Endometrial microvascular endothelial cells (primary cell): ENCODE results near the gene BCAR3. TPM values are rescaled to one million over a fixed set of nuclear protein-coding genes. Genes with fewer than 3 reads are reported as not detected.
"Not testable (repeated sequence)": the region's sequence is repeated elsewhere in the genome, so short reads cannot be mapped to it uniquely, and the experiment has no call there.

Experiments
- in situ Hi-C: cut with HindIII; loops from 2 replicates; pipeline ENCODE4 v1.10.0; 2017; ENCODE audit warnings: low sequenced_read_pairs, low pct_unique_long_range_greater_than_20kb; ENCODE audit errors: inconsistent ontology term
- total RNA-seq: library from RNA; depleted of rRNA; stranded (reverse); fragments of >200 nt; gene quantifications from one replicate; pipeline ENCODE4 v1.2.3, GENCODE V29; 2015; ENCODE audit errors: inconsistent ontology term

The BCAR3 gene
- total RNA-seq, 1 donor from 2014 or later = 91.8 TPM

DNA sequence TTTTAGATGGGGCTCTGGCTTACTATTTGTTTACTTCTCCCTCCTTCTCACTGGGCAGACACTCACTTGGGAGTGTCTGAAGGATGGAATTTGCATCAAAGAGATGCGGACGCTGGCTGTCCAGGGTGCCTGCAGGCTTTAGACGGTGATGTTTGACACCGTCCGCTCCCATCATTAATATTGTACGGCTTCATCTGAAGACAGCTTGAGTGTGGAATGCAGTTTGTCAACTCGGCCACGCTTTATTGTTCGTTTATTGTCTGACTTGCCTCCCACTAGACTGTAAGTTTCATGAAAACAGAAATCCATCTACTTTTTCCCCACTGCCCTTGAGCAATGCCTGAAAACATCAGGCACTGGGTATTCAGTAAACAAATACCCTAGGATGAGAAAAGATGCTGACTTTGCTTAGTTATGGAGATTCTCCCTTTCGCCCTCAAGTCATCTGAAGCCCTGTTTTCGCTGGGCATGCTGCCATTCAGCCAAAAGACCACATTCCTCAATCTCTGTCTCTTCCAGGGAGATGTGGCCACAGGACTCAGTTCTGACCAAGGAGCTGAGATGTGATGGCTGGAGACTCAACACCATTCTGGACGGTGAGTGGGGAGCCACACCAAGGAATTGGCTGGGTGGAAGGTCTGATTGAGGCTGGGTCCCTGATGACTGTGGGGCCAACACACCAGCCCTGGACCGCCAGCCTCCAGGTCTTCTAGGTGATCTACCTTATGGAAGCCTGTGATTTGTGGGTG, 87.6 kb downstream of the BCAR3 start:
- in situ Hi-C loops = no loop called here

DNA sequence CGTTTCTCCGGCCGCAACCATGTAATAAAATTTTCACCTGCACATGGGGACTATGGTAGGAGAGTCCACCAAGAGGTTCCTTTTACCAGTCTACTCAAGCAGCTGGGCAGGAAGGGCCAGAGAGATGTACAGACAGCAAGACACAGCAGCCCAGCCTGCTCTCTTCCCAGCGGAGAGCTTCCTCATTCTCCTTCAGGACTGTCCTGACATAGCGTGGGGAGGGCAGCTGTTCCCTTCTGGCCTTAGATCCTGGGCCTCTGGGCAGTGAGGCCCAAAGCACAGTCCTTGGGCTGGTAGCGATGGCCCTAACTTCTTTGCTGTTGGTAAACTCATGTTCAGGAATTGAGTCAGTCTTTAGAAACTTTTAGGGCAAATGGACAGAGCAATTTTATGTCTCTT, 89.1 kb downstream of the BCAR3 start:
- in situ Hi-C loops = no loop called here

DNA sequence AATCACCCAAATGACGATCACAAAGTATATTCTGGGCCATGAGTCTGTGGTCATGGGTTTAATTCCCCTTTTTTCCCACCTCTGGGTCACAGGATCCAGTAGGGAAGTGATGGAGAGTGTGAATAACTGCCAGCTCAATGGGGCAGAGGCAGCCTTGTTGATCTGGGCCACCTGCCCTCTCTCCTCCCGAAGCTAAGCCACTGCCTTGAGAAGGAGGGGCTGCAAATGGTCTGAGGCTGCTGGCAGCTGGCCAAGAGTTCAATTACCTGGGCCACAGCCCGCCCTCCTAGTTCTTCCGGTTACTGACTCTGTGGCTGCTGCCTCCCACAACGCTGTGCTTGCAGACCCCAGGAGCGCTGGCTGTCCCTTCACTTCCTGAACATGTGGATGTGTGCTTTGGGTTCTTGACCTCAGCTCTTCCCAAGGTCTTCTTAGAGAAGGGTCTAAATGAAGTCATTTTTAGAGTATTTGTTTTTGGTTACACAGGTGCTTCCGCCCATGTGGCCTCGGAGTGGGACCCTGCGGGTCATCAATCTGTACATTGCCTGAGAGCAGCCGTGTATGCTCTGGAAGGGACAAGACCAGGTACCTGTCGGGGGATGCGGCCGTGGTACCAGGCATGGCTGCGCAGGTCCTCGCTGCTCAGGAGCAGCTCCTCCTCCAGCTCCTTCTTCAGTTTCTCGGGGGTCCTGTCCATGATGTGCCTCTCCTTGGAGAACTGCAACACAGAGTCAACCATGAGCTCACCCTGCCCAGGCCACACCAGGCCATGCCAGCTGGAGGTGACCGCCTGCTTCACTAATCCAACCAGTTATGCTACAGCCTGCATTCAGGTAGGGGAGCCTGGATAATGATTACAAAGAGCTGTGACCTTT, 89.7 kb downstream of the BCAR3 start:
- in situ Hi-C loops = no loop called here

DNA sequence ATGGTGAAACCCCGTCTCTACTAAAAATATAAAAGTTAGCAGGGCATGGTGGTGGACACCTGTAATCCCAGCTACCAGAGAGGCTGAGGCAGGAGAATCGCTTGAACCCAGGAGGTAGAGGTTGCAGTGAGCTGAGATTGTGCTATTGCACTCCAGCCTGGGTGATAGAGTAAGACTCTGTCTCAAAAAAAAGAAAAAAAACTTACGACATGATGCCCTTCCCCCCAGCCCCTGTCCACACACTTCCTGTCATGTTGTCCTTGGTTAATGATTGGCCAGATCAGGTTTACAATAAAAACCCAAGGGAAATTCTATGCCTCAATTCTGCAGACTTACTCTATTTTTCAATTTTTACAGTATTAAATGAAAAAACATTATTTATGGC, 90.4 kb downstream of the BCAR3 start:
- in situ Hi-C loops = not testable (repeated sequence)

DNA sequence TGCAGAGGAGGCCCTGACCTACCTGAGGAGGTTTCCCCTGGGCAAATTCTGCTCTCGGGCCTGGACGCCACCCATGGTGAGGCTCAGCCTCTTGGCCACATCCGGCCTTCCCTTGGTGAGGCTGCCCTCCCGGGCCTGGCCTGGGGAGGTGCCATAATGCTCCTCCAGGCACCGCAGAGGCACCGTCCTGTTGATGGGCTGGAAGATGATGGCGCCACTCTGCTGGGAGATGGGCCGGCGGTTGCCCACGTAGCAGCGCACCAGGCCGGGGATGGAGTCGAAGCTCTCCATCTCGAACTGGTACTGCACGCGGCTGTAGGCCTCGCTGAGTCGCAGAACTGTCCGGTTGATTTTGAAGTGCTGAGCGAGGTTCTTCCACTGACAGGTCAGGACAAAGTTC, 92.7 kb downstream of the BCAR3 start:
- in situ Hi-C loops = no loop called here

DNA sequence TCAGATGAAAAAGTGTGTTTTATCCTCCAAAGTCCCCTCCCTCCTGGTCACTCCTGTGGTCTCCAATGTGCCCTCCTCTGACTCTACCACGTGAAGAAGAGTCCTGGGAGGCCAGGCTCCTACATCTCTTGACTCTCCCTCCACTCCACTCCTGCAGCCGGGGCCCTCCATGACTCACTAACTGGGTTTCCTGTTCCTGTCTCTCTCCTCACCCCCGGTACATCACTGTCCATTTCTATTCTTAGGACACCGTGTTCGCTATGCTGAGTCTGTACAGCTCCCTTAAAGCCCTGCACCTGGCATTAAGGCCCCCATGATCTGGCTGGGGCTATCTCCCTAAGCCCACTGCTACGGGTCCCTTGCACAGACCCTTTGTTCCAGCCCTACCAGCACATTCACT, 93.4 kb downstream of the BCAR3 start:
- in situ Hi-C loops = no loop called here

DNA sequence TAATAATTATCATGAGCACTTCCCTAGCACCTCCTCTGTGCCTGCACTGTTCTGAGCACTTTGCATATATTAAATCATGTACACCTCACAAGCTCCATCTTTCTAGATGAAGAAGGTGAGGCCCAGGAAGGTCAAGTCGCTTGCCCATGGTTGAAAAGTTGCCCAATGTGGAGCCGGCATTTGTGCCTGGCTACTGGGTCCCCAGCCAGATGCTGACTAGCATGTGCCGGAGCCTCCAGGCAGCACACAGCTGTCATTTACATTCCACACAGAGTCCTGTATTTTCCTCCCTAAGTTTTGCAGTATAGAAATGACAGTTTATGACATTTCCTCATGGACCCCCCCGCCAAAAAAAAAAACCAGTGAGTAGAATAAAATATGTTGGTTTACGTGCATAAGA, 94.3 kb downstream of the BCAR3 start:
- in situ Hi-C loops = no loop called here

DNA sequence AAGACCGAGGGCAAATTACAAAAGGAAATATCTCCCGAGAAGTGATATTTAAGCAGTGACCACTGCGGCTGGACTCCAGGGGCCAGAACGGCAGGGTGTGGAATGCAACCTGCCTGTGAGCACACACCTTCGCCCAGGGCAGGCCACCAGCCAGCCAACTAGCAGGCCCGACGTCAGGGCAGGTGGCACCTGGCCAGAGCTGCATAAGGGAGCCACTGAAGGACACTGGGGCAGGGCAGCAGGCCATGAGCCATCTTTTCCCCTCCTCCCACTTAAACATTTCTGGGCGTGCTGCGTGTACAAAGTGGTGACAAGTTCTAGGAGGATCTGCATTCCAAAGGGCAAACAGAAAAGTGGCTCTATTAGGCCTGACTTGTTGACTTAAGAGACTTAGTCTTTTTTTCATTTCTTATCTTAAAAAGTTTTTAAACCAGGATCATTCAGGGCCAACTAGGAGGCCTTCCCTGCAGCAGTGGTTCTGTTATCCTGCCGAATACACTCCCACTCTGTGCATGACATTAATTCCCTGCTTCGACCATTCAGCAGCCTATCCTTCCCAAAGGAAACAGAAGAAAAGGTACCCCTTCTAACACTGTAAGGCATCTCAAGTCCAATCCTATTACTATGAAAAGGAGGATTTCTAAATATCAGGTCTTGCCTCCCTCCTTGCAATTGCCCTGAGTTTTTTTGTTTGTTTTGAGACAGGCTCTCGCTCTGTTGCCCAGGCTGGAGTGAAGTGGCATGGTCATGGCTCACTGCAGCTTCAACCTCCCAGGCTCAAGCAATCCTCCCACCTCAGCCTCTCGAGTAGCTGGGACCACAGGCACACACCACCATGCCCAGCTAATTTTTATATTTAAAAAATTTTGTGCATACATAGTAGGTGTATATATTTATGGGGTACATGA, 96.3 kb downstream of the BCAR3 start:
- in situ Hi-C loops = no loop called here

DNA sequence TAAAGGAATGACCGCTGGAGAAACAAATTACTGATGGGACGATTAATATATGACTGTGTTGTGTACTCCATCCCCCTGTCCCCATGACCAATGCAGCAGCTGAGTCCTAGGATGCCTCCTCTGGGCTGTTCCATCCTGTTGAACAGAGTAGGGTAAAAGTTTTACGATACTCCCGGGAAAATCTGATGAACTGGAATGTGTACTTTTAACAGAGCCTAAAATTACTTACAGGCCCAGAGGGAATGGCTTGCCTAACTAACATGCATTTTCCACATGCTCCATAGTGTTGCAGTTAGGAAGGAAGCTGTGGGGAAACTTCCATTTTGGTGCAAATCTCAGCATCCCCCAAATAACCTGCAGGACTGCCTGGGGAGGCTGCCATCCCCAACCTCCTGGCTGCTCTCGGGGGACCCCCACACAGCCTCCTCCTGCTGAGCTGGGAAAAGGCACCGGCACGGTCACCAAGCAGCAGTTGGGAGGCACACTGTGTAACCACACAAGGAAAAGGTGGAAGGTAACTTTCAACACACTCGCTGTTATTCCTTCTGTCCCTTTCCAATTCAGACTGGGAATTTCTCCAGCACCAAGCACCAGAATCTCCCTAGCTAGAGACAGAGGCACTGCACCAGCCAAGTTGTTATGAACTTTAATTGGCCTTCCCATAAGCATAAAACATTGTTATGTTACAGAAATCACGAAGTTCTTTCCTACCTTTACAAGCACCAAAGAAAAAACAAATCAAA, 97.2 kb downstream of the BCAR3 start:
- in situ Hi-C loops = no loop called here

DNA sequence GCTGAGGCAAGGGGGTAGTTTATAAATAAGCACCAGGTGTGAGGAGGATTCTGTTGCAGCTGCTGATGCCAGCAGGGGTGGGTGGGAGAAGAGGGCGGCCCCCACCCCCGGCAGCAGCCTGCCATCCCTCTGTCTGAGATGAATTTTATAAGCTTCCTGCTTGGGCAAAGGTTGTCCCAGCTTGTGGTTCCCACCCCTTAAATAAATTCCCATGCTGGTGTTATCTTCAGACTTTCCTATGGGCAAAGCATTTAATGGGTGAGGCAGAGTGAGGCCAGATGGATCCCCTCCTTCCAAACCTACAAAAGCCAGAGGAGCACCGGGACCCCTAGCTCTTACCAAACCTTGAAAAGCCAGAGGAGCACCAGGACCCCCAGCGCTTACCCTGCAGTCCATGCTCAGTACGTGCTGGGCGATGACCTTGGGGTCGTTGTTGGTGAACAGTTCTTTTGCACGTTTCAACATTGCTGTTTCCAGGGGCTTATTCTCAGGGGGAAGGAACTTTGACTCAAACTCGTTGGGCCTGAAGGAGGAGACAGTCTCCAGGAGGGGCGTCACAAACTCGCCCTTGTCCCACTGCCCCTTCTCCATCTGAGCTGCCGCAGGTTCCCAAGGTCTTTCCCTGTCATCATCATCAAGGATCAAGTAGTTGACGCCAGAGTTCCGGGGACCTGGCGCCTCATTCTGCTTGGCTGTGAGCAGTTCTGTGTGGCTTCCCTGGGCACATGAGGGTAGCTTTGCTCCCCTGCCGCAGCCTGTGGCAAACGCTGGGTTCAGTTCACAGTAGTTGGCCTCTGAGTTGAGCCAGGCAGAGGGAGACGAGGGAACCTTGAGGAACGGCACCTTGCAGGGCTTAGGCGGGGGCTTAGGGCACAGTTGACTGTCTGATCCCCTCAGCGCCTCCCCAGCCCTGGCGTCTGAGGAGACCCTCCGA, 99.5 kb downstream of the BCAR3 start:
- in situ Hi-C loops = no loop called here

DNA sequence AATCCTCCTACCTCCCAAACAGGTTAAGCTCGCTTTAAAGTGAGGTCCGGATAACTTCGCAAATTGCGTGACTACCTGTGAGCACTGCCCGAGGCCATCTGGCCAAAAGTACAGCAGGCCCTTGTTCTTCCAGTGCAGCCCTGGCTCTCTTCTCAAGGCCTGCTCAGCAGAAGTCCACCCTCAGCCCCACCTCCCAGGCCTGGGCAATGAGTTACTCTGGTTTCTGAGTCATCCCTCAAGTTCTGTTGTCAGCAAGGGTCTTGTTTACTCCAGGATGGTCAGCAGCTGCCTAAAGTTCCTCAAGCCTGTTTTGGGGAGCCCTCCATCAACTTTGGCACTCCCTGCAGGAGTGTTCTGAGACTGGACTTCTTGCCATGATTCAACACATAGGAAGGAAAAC, 101.7 kb downstream of the BCAR3 start:
- in situ Hi-C loops = no loop called here

DNA sequence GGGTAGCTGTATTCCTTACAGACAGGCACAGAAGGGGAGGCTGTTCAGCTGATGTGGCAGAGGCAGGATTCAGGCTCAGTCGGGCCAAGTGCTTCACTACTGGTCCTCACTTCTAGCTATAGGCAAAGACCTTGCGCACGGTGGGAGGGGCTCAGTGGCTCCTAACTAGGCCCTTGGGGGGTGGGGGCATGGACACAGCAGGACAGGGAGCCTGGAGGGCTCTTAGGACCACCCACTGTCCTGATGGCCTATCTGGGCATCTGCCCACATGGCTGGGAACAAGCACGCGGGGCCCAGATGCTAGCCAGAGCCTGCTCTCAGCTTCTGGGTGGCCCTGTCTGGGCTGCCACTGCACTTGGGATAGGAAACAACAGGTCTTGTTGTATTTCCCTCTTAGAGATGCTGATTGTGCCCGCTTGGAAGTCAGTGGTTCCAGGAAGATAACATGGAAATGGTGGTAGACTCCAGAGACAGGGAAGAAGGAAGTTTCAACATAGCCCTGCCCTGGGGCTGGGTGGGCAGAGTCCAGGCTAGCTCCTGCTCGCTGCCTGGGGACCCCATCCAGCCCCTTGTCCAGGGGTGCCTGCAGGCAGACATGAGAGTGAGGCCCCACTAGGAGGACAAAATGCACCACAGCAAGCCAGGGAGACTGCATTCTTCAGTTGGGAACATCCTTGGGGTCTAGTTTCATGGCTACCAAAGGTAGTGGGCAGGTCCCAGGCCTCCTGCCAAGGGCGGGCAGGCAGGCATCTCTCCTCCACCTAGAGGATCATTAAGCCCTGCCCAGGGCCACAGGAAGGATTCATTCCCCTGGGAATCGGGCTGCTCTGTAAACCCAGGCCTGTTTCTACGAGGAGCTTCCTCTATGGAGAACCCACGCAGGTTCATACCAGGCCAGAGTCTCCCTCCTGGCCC, 102.5 kb downstream of the BCAR3 start:
- in situ Hi-C loops = no loop called here

DNA sequence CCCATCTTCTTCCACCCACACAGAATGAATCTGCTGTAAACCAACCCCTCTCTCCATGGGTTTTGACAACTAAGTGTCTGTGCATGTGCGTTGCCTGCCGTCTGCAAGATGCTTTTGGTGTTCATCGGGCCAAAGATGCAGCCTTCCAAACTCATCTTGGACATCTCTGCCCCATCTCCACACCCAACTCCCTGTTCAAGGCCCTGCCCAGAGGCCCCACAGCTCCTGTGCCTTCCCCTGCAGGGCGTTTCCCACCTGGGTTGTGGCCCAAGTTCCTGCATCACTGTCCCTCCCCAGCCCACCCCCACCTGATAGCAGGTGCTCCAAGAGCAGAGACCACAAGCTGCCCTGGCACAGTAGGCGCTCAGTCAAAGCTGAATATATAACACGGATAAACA, 103.2 kb downstream of the BCAR3 start:
- in situ Hi-C loops = no loop called here

DNA sequence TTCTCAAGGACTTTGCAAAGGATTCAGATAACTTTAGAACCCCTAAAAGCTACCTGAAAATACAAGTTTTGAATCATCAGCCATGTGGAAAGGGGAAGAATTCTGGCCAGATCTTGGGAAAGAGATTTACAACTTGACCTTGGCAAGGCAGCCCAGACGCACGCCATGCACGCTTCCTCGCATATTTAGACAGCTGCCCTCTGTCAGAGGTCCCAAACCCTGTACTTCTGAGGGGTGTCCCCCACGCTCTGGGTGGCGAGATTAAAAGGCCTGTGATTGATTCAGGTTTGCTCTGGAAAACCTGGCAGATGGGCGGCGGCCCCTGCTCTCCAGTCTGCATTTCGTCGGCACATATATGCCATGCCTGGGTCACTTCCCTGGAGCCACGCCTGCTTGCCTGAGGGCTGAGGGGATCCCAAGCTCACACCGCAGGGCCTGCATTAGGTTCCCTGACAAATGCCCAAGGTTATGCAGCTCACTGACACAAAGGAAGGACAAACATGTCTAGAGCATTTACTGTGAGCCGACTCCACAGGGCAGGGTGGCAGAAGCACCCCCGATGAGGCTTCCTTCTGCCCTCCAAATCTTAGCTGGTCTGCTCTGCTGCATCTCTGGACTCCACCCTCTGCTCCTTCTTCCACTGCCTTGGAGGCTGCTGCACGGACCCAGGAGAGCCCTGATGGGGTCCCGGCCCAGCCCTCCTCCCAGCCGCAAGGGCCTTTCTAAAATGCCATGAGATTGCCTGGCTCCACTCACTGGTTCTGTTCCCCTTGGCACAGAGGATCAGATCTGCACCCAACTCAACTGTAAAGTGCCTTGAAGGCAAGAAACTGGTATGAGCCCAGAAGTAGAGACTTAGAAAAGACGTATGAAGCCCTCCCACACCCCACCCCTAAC, 103.9 kb downstream of the BCAR3 start:
- in situ Hi-C loops = no loop called here

DNA sequence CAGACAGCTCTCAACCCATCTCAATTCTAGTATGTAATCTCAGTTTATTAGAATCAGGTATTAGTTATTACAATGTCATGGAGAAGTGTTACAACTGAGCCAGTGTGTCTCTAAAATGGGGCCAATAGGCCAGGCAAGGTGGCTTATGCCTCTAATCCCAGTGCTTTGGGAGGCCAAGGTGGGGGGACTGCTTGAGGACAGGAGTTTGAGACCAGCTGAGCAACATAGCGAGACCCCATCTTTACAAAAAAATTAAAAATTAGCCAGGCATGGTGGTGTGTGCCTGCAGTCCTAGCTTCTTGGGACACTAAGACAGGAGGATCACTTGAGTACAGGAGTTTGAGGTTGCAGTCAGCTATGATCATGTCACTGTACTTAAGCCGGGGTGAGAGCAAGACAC, 104.9 kb downstream of the BCAR3 start:
- in situ Hi-C loops = no loop called here

DNA sequence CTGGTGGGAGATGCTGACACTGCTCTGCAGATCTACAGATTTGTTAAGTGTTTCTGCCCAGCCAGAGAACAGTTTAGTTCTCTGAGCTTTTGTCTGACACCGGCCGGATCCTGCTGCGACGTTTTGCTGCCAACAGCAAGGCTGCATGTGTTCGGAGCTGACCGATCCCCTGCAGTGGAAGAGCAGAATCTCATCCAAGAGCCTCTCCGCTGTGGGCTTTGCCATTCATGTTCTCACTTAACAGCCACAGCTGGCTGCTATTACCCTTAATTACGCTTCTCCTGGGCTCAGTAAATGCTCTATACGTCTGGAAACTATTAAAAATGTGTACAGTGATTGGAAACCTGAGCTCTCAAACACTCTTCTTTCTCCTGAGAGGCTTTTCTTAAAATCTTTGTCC, 105.3 kb downstream of the BCAR3 start:
- in situ Hi-C loops = no loop called here
